Endothelial cell (in vitro differentiated cells): Measurements from ENCODE around the gene ARMC7. TPM values are rescaled to one million over a fixed set of nuclear protein-coding genes. Genes with fewer than 3 reads are reported as not detected.
"Not testable (repeated sequence)": the region's sequence is repeated elsewhere in the genome, so short reads cannot be mapped to it uniquely, and the experiment has no call there.

Experiments
- DNase-seq: peaks from one replicate; pipeline ENCODE4 v3.0.0; 2021; ENCODE audit warnings: low spot score
- H3K27ac Mint-ChIP-seq: one replicate; pipeline ENCODE4 v1.8.0; 2021; ENCODE audit warnings: mixed read lengths, inconsistent platforms; ENCODE audit not compliant: unreplicated experiment
- H3K27me3 Mint-ChIP-seq: one replicate; pipeline ENCODE4 v1.8.0; 2021; ENCODE audit warnings: mild to moderate bottlenecking, moderate library complexity, mixed read lengths, inconsistent platforms; ENCODE audit not compliant: unreplicated experiment
- H3K36me3 Mint-ChIP-seq: one replicate; pipeline ENCODE4 v1.8.0; 2021; ENCODE audit warnings: mild to moderate bottlenecking, low read depth, mixed read lengths, inconsistent platforms; ENCODE audit not compliant: unreplicated experiment
- H3K4me1 Mint-ChIP-seq: one replicate; pipeline ENCODE4 v1.8.0; 2021; ENCODE audit warnings: mild to moderate bottlenecking, mixed read lengths, inconsistent platforms; ENCODE audit not compliant: unreplicated experiment
- H3K4me3 Mint-ChIP-seq: one replicate; pipeline ENCODE4 v1.8.0; 2021; ENCODE audit warnings: mild to moderate bottlenecking, mixed read lengths, inconsistent platforms; ENCODE audit not compliant: unreplicated experiment
- H3K9me3 Mint-ChIP-seq: one replicate; pipeline ENCODE4 v1.8.0; 2021; ENCODE audit warnings: mixed read lengths, inconsistent platforms; ENCODE audit not compliant: unreplicated experiment
- total RNA-seq: library from RNA; stranded (reverse); fragmentation: NEBNext Ultra II Directional; extraction: Animal tissue kit (Norgen Biotek cat#: 25700); gene quantifications from one replicate; pipeline ENCODE4 v1.2.1, GENCODE V29; 2021; ENCODE audit not compliant: unreplicated experiment
- TF ChIP-seq, protein P1 (sequence below): fragments of 200-600 bp; sonication (generic); IDR thresholded peaks from one replicate; pipeline ENCODE4 v1.5.0; 2021; ENCODE audit warnings: antibody characterized with exemption; ENCODE audit not compliant: unreplicated experiment

ARMC7 gene
- total RNA-seq, 1 donor from 2014 or later = 43.4 TPM

DNA sequence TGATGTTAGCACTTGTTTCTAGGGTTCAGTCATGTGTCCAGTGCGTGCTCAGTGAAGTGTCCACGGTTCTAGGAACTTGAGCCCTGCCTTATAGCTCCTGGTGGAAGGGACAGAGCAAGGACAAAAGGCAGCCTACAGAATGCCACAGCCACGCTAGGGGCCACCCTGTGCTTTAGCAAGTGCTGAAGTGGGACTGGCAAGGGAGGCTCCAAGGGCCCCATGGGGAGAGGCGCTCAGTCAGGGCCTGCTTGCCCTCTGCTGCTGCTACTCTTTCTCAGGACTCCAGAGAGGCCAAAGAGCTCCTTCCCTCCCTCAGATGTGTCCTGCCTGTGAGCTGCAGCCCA is 15.0 kb downstream of the ARMC7 start:
- Mint-ChIP-seq H3K27ac (no peak overlapping the region), H3K27me3 (peaks cover 5% of the 10 kb centered on the region), H3K9me3 (no peaks in the 10 kb centered on the region), H3K4me1 (peaks cover 21% of the 10 kb centered on the region), H3K36me3 (peaks cover 26% of the 10 kb centered on the region), H3K4me3 (no peak overlapping the region)
- TF ChIP-seq, protein P1, sequence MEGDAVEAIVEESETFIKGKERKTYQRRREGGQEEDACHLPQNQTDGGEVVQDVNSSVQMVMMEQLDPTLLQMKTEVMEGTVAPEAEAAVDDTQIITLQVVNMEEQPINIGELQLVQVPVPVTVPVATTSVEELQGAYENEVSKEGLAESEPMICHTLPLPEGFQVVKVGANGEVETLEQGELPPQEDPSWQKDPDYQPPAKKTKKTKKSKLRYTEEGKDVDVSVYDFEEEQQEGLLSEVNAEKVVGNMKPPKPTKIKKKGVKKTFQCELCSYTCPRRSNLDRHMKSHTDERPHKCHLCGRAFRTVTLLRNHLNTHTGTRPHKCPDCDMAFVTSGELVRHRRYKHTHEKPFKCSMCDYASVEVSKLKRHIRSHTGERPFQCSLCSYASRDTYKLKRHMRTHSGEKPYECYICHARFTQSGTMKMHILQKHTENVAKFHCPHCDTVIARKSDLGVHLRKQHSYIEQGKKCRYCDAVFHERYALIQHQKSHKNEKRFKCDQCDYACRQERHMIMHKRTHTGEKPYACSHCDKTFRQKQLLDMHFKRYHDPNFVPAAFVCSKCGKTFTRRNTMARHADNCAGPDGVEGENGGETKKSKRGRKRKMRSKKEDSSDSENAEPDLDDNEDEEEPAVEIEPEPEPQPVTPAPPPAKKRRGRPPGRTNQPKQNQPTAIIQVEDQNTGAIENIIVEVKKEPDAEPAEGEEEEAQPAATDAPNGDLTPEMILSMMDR = no peak
- no peak for DNase-seq

DNA sequence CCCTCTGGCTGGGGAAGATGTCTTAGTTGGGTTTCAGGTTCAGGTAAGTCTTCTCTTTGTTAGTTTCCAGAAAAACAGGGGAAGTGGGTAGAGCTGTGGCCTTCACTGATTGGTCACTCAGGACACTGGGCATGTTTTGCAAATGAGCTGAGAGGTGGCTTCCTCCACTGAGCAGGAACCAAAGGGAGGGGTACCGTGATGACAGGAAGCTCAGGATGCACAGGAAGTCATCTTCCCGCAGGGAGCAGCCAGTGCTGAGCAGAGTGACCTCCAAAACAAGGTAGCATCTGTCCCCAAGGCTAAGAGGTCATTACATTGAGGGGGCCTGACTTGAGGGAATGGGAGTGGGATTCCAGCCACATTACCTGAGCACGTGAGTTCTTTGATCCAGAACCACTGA is 16.2 kb downstream of the ARMC7 start:
- Mint-ChIP-seq H3K4me3 (peak overlapping the region; percentile 42), H3K36me3 (peaks cover 22% of the 10 kb centered on the region), H3K4me1 (peaks cover 21% of the 10 kb centered on the region), H3K9me3 (no peaks in the 10 kb centered on the region), H3K27ac (peak overlapping the region; percentile 36), H3K27me3 (peaks cover 5% of the 10 kb centered on the region)
- DNase-seq = no peak
- TF ChIP-seq, protein P1 = no peak

DNA sequence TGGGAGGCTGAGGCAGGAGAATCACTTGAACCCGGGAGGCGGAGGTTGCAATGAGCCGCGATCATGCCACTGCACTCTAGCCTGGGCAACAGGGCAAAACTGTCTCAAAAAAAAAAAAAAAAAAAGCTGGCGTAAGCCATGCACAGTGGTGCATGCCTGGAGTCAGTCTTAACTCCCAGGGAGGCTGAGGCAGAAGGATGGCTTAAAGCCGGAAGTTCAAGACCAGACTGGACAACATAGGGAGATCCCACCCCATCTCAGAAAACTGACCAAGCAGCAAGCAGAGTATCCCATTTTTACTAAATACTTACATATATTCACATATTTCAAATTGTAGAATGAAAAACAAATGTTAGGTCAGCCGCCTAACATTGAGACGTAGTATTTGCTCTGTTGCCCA is 17.2 kb downstream of the ARMC7 start:
- no peaks in the 10 kb centered on the region for H3K9me3 Mint-ChIP-seq
- no peak overlapping the region for H3K4me3 Mint-ChIP-seq
- peaks cover 16% of the 10 kb centered on the region for H3K36me3 Mint-ChIP-seq
- H3K27ac Mint-ChIP-seq = no peak overlapping the region
- peaks cover 21% of the 10 kb centered on the region for H3K4me1 Mint-ChIP-seq
- no peak for DNase-seq
- H3K27me3 Mint-ChIP-seq = peaks cover 5% of the 10 kb centered on the region
- TF ChIP-seq, protein P1 = no peak

DNA sequence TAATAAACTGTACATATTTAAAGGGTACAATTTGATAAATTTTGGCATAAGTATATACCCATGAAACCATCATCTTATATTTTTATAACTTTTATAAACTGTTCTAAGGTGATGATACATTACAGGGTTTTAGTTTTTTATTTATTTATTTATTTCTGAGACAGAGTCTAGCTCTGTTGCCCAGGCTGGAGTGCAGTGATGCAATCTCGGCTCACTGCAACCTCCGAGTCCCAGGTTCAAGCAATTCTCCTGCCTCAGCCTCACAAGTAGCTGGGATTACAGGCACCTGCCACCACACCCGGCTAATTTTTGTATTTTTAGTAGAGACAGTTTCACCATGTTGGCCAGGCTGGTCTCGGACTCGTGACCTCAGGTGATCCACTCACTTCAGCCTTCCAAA is 18.2 kb downstream of the ARMC7 start:
- not testable (repeated sequence) for H3K27ac Mint-ChIP-seq, DNase-seq, H3K27me3 Mint-ChIP-seq, H3K9me3 Mint-ChIP-seq
- H3K4me3 Mint-ChIP-seq = peak overlapping the region; percentile 85
- H3K4me1 Mint-ChIP-seq = peaks cover 21% of the 10 kb centered on the region
- peaks cover 20% of the 10 kb centered on the region for H3K36me3 Mint-ChIP-seq

DNA sequence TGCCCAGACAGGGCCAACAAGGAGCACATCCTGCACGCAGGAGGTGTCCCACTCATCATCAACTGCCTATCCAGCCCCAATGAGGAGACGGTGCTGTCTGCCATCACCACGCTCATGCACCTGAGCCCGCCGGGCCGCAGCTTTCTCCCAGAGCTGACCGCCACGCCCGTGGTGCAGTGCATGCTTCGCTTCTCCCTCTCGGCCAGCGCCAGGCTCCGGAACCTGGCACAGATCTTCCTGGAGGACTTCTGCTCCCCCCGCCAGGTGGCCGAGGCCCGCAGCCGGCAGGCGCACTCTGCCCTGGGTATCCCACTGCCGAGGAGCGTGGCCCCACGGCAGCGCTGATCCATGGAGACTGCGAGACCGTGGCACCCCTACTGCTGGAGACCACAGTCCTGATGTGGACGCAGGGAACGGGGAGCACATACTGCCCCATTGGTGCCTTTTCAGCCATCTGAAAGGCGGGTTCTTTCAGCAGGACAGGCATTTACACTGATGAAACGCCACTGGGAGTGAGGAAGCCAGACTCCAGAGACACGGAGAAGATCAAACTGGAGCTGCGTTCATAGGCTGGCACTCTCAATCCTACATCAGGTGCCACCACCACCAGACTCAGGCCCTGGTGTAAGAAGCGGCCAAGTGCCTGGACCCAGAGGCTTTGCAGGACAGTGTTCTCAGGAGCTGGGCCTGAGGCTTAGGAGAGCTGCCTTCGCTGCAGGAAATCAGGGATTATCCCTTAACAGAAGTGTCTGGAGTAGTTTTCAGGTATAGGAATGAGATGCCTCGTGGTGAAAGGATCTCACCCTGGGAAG is 19.1 kb downstream of the ARMC7 start:
- H3K4me3 Mint-ChIP-seq = no peak overlapping the region

More for the DNA sequence above, 19.1 kb downstream of the ARMC7 start:
- H3K27me3 Mint-ChIP-seq = peaks cover 11% of the 10 kb centered on the region
- H3K36me3 Mint-ChIP-seq = peaks cover 20% of the 10 kb centered on the region
- TF ChIP-seq, protein P1 = no peak
- DNase-seq = no peak
- H3K4me1 Mint-ChIP-seq = peaks cover 21% of the 10 kb centered on the region
- H3K9me3 Mint-ChIP-seq = no peaks in the 10 kb centered on the region
- no peak overlapping the region for H3K27ac Mint-ChIP-seq
